Endothelial cell of umbilical vein (primary cell): ENCODE measurements around the gene PCLO. TPM values are rescaled to one million over a fixed set of nuclear protein-coding genes. Genes with fewer than 3 reads are reported as not detected.

Experiments
- BruUV-seq: library from RNA; stranded (reverse); fragments of 400-500 nt; replicated peaks from 2 replicates; lab custom pipeline; 2021; lab: Mats Ljungman, UMichigan
- CTCF ChIA-PET: fragments of 300-600, 350-600 bp; sonication (Branson Sonifier 250); formaldehyde crosslinking; loops from one replicate; lab custom pipeline; 2021; ENCODE audit warnings: antibody characterized with exemption, inconsistent platforms; lab: Charles Lee
- POLR2A ChIA-PET: fragments of 300-600, 350-600 bp; sonication (Branson Sonifier 250); formaldehyde crosslinking; loops from one replicate; lab custom pipeline; 2021; ENCODE audit warnings: antibody characterized with exemption, inconsistent platforms; lab: Charles Lee
- DNase-seq: peaks from one replicate; pipeline ENCODE4 v3.0.0-alpha.2; 2011; ENCODE audit warnings: low read depth, low spot score
- FAIRE-seq: peaks from 2 replicates; lab custom pipeline; 2011; peaks lifted over from hg19 to GRCh38; lab: Jason Lieb, UNC
- H2AFZ ChIP-seq: 2 replicates; pipeline ENCODE4 v1.6.0; 2012; ENCODE audit warnings: low read depth, low read length, control low read depth, inconsistent platforms
- H3K27ac ChIP-seq: 2 replicates; pipeline ENCODE4 v1.5.1; 2011; ENCODE audit warnings: low read depth, mild to moderate bottlenecking, control low read depth, low read length, moderate library complexity; ENCODE audit not compliant: insufficient read depth
- H3K27me3 ChIP-seq, 2 experiments: 2 replicates each; pipeline versions ENCODE4 v1.6.0 to v1.6.1; 2011; ENCODE audit warnings: low read length in 2 of 2, mixed read lengths in 1 of 2; ENCODE audit not compliant: control insufficient read depth in 2 of 2, insufficient read depth in 2 of 2
- H3K36me3 ChIP-seq, 2 experiments: 2 replicates in 1 of 2; 3 replicates in 1 of 2; pipeline ENCODE4 v1.5.1; 2011; ENCODE audit warnings: low read length in 2 of 2, mild to moderate bottlenecking in 1 of 2, moderate library complexity in 1 of 2; ENCODE audit not compliant: control insufficient read depth in 2 of 2, insufficient read depth in 2 of 2; ENCODE audit errors: extremely low read depth in 1 of 2
- H3K4me1 ChIP-seq: 3 replicates; pipeline ENCODE4 v1.5.1; 2011; ENCODE audit warnings: mild to moderate bottlenecking, low read length; ENCODE audit not compliant: control insufficient read depth, insufficient read depth; ENCODE audit errors: extremely low read depth
- H3K4me2 ChIP-seq: 2 replicates; pipeline ENCODE4 v1.6.1; 2011; ENCODE audit warnings: low read length, control low read depth, mixed read lengths; ENCODE audit not compliant: insufficient read depth
- H3K4me3 ChIP-seq, 3 experiments: fragments of 200-600 bp in 1 of 3; sonication (generic), shearing (Covaris generic) in 1 of 3; replicated peaks in 1 of 3; 2 replicates each; pipeline ENCODE4 v1.5.1; 2011 to 2016; ENCODE audit warnings: control low read depth in 3 of 3, low read length in 3 of 3, mild to moderate bottlenecking in 2 of 3, inconsistent platforms in 1 of 3, low read depth in 1 of 3, moderate library complexity in 1 of 3; ENCODE audit not compliant: insufficient read depth in 1 of 3
- H3K79me2 ChIP-seq: 2 replicates; pipeline ENCODE4 v1.6.0; 2012; ENCODE audit warnings: low read length, inconsistent platforms; ENCODE audit not compliant: control insufficient read depth, insufficient read depth
- H3K9ac ChIP-seq: replicated peaks from 2 replicates; pipeline ENCODE3; 2011; ENCODE audit warnings: low read length, control low read depth; ENCODE audit not compliant: insufficient read depth; ENCODE audit errors: extremely low read depth
- H3K9me1 ChIP-seq: replicated peaks from 3 replicates; pipeline ENCODE4 v1.6.0; 2011; ENCODE audit warnings: mild to moderate bottlenecking, low read length; ENCODE audit not compliant: control insufficient read depth, insufficient read depth; ENCODE audit errors: extremely low read depth
- H3K9me3 ChIP-seq: replicated peaks from 2 replicates; pipeline ENCODE4 v1.5.1; 2012; ENCODE audit warnings: low read length, inconsistent platforms; ENCODE audit not compliant: control insufficient read depth, insufficient read depth
- H4K20me1 ChIP-seq: replicated peaks from 2 replicates; pipeline ENCODE3; 2011; ENCODE audit warnings: mild to moderate bottlenecking, low read length; ENCODE audit not compliant: control insufficient read depth, insufficient read depth; ENCODE audit errors: extremely low read depth
- EZH2 ChIP-seq: IDR thresholded peaks from 2 replicates; pipeline ENCODE4 v1.6.1; 2012; ENCODE audit warnings: borderline replicate concordance, low read depth, mild to moderate bottlenecking, moderate library complexity, low read length, inconsistent platforms; ENCODE audit not compliant: severe bottlenecking
- JUN ChIP-seq: IDR thresholded peaks from 2 replicates; pipeline ENCODE4 v1.6.1; 2011; ENCODE audit warnings: borderline replicate concordance, low read depth; ENCODE audit not compliant: insufficient read length, insufficient read depth
- POLR2A ChIP-seq: IDR thresholded peaks from 2 replicates; pipeline ENCODE4 v1.6.1; 2012; ENCODE audit warnings: low read depth, mild to moderate bottlenecking, control low read depth, low read length
- dilution Hi-C: fragments of 300-500 bp; cut with MboI; formaldehyde crosslinking; loops from one replicate; pipeline ENCODE4 v1.15.0; 2019; ENCODE audit warnings: low sequenced_read_pairs; ENCODE audit not compliant: extremely low pct_ligation_motif_present
- intact Hi-C: fragments of 100-400 bp; cut with micrococcal nuclease; formaldehyde crosslinking; loops from one replicate; pipeline ENCODE4 v1.10.0; 2022
- polyA plus RNA-seq, 4 experiments: library from polyadenylated mRNA; depleted of rRNA in 3 of 4; stranded (reverse) in 3 of 4; unstranded in 1 of 4; fragments of >200 nt; gene quantifications; 2 replicates each; pipeline versions ENCODE4 v1.2.1 to v1.2.3, GENCODE V29; 2011 to 2012; ENCODE audit warnings: missing spikeins in 1 of 4
- total RNA-seq: library from RNA; stranded (reverse); gene quantifications from 2 replicates; pipeline ENCODE4 v1.2.3, GENCODE V29; 2021
- TF ChIP-seq, protein P1 (sequence below), 2 donors: IDR thresholded peaks; 1 replicate in 1 of 2; 2 replicates in 1 of 2; pipeline ENCODE4 v1.5.1; 2011; ENCODE audit warnings: low read length in 2 of 2, mild to moderate bottlenecking in 2 of 2, moderate library complexity in 2 of 2, control low read depth in 1 of 2, inconsistent platforms in 1 of 2, low read depth in 1 of 2; ENCODE audit not compliant: insufficient read depth in 1 of 2; ENCODE audit errors: extremely low read depth in 1 of 2

The PCLO gene
- total and polyA plus RNA-seq, 2 donors (not counting 3 experiments of a cell fraction or from before 2014, with no cell fraction given): 0.04 to 0.75 TPM

DNA sequence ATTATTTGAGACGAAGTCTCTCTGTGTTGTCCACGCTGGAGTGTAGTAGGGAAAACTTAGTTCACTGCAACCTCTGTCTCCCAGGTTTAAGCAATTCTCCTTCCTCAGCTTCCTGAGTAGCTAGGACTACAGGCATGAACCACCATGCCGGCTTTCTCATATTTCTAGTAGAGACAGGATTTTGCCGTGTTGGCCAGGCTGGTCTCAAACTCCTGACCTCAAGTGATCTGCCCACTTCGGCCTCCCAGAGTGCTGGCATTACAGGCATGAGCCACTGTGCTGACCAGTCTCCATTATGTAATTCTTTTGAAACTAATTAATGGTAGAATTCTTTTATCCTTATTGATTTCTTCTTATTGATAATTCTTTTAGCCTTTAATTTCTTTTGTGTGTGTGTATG, 32.5 kb downstream of the PCLO start:
- no peak for FAIRE-seq

DNA sequence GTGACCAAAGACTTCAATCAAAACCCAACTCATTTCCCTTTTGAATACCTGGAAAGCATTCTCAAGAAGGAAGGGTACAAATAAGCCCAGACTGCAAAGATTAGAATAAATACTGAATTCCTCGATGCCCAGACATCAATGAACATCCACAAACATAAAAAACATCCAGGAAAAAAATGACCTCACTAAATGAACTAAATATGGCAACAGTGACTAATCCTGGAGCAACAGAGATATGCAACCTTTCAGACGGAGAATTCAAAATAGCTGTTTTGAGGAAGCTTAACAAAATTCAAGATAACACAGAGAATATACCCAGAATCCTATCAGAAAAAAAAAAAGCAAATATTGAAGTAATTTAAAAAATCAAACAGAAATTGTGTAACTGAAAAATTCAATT, 43.2 kb downstream of the PCLO start:
- no peaks in the 10 kb centered on the region for H3K9me1 ChIP-seq
- no peak for FAIRE-seq
- CTCF ChIA-PET: no interaction called here
- no peak overlapping the region for H3K27ac ChIP-seq
- TF ChIP-seq POLR2A (no peak), JUN (no peak)
- intact Hi-C loops: no loop called here
- POLR2A ChIA-PET: no interaction called here
- H4K20me1 ChIP-seq: no peaks in the 10 kb centered on the region
- H3K4me3 ChIP-seq: no peak overlapping the region
- no TSS peak for BruUV-seq
- no peaks in the 10 kb centered on the region for H3K79me2 ChIP-seq
- no peaks in the 10 kb centered on the region for H3K27me3 ChIP-seq
- H3K9ac ChIP-seq: no peak overlapping the region
- no peak overlapping the region for H2AFZ ChIP-seq
- H3K9me3 ChIP-seq: no peaks in the 10 kb centered on the region
- dilution Hi-C loops: no loop called here
- H3K4me1 ChIP-seq: no peaks in the 10 kb centered on the region
- no peaks in the 10 kb centered on the region for H3K36me3 ChIP-seq
- no peak for DNase-seq
- H3K4me2 ChIP-seq: no peak overlapping the region

More for the DNA sequence above, 32.5 kb downstream of the PCLO start:
- intact Hi-C loops (no loop called here), dilution Hi-C loops (no loop called here)
- Histone ChIP-seq H3K9ac (no peak overlapping the region), H3K27ac (no peak overlapping the region), H3K4me2 (no peak overlapping the region), H3K79me2 (no peaks in the 10 kb centered on the region), H3K27me3 (no peaks in the 10 kb centered on the region), H3K4me1 (peaks cover 2% of the 10 kb centered on the region), H3K36me3 (no peaks in the 10 kb centered on the region), H4K20me1 (no peaks in the 10 kb centered on the region), H3K4me3 (no peak overlapping the region), H3K9me1 (no peaks in the 10 kb centered on the region), H2AFZ (no peak overlapping the region), H3K9me3 (no peaks in the 10 kb centered on the region)
- no peak for DNase-seq
- BruUV-seq: no TSS peak
- ChIA-PET POLR2A (no interaction called here), CTCF (no interaction called here)
- TF ChIP-seq EZH2: no peak
- TF ChIP-seq, protein P1, sequence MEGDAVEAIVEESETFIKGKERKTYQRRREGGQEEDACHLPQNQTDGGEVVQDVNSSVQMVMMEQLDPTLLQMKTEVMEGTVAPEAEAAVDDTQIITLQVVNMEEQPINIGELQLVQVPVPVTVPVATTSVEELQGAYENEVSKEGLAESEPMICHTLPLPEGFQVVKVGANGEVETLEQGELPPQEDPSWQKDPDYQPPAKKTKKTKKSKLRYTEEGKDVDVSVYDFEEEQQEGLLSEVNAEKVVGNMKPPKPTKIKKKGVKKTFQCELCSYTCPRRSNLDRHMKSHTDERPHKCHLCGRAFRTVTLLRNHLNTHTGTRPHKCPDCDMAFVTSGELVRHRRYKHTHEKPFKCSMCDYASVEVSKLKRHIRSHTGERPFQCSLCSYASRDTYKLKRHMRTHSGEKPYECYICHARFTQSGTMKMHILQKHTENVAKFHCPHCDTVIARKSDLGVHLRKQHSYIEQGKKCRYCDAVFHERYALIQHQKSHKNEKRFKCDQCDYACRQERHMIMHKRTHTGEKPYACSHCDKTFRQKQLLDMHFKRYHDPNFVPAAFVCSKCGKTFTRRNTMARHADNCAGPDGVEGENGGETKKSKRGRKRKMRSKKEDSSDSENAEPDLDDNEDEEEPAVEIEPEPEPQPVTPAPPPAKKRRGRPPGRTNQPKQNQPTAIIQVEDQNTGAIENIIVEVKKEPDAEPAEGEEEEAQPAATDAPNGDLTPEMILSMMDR (IDR thresholded peaks at IDR 0.05; ENCODE audit: extremely low read depth in 1 of 2, insufficient read depth in 1 of 2, low read depth in 1 of 2, low read length in 2 of 2): no peak
- no peak for TF ChIP-seq JUN
